Suprapubic skin (tissue), 4 donors: Measurements from ENCODE around the gene CHN2. TPM values are rescaled to one million over a fixed set of nuclear protein-coding genes. Genes with fewer than 3 reads are reported as not detected.

Experiments
- DNase-seq, 2 donors: peaks; one replicate each; pipeline ENCODE4 v3.0.0-alpha.2; 2019; ENCODE audit warnings: low spot score in 2 of 2
- H3K27ac ChIP-seq: fragments of 200-600 bp; sonication (generic); one replicate; pipeline ENCODE4 v1.5.1; 2019
- H3K27me3 ChIP-seq: fragments of 200-600 bp; sonication (generic); one replicate; pipeline ENCODE4 v1.5.1; 2019
- H3K36me3 ChIP-seq: fragments of 200-600 bp; sonication (generic); one replicate; pipeline ENCODE4 v1.5.1; 2019
- H3K4me1 ChIP-seq: fragments of 200-600 bp; sonication (generic); one replicate; pipeline ENCODE4 v1.5.1; 2019
- H3K4me3 ChIP-seq: fragments of 200-600 bp; sonication (generic); one replicate; pipeline ENCODE4 v1.5.1; 2019; ENCODE audit warnings: mild to moderate bottlenecking
- H3K9me3 ChIP-seq: fragments of 200-600 bp; sonication (generic); one replicate; pipeline ENCODE4 v1.5.1; 2019
- CTCF ChIP-seq, 2 donors: fragments of 200-600 bp in 1 of 2; fragments of 450-650 bp in 1 of 2; sonication (generic) in 1 of 2; IDR thresholded peaks; one replicate each; pipeline ENCODE4 v1.5.1; 2016 to 2019; ENCODE audit warnings: antibody characterized with exemption in 2 of 2, mild to moderate bottlenecking in 1 of 2, moderate library complexity in 1 of 2
- EP300 ChIP-seq: sonication (generic); formaldehyde crosslinking; IDR thresholded peaks from one replicate; pipeline ENCODE4 v1.6.1; 2017; ENCODE audit warnings: antibody characterized with exemption
- POLR2A ChIP-seq, 2 donors: fragments of 450-650 bp; IDR thresholded peaks; one replicate each; pipeline ENCODE4 v1.6.1; 2017; ENCODE audit warnings: antibody characterized with exemption in 2 of 2, mild to moderate bottlenecking in 2 of 2, moderate library complexity in 2 of 2
- POLR2AphosphoS5 ChIP-seq, 3 donors: sonication (generic); formaldehyde crosslinking; IDR thresholded peaks; one replicate each; pipeline ENCODE4 v1.6.1; 2017; ENCODE audit warnings: antibody characterized with exemption in 3 of 3
- WGBS: methylation state at CpG from one replicate; pipeline ENCODE4 v1.1.5; 2018; 5-methylcytosine and 5-hydroxymethylcytosine counted together
- total RNA-seq, 4 donors: library from RNA; depleted of rRNA; stranded (reverse); fragments of >200 nt; gene quantifications; one replicate each; pipeline ENCODE4 v1.1.0, GENCODE V29; 2016

Gene CHN2
- total RNA-seq, 4 donors from 2014 or later: 3.3 to 9.6 (median 6.2) TPM

- H3K27ac ChIP-seq: no peak overlapping the region
- H3K4me1 ChIP-seq: no peaks in the 10 kb centered on the region
- no peak for TF ChIP-seq EP300
- no peak for TF ChIP-seq CTCF (IDR thresholded peaks at IDR 0.05)
- no peak for TF ChIP-seq POLR2AphosphoS5 (IDR thresholded peaks at IDR 0.05)
- no peak for TF ChIP-seq POLR2A (IDR thresholded peaks at IDR 0.05)
- no peaks in the 10 kb centered on the region for H3K27me3 ChIP-seq
- no peaks in the 10 kb centered on the region for H3K36me3 ChIP-seq
- no peak for DNase-seq
- H3K4me3 ChIP-seq: no peak overlapping the region
- H3K9me3 ChIP-seq: no peaks in the 10 kb centered on the region
Observed at GRCh38 chr7:29310625-29311024, 116.0 kb downstream of the CHN2 start.

GRCh38 chr7:29311314-29311713 lies 116.7 kb downstream of the CHN2 start:
- H3K36me3 ChIP-seq: no peaks in the 10 kb centered on the region
- H3K27ac ChIP-seq: no peak overlapping the region
- no peaks in the 10 kb centered on the region for H3K9me3 ChIP-seq
- H3K4me3 ChIP-seq: no peak overlapping the region
- TF ChIP-seq EP300 (no peak), CTCF (IDR thresholded peaks at IDR 0.05) (no peak)
- no peaks in the 10 kb centered on the region for H3K27me3 ChIP-seq
- WGBS: 98% methylated on average over 3 of the region's 3 CpGs
- no peak for DNase-seq
- no peaks in the 10 kb centered on the region for H3K4me1 ChIP-seq

GRCh38 chr7:29314148-29314547 lies 119.6 kb downstream of the CHN2 start:
- Histone ChIP-seq H3K4me1 (no peaks in the 10 kb centered on the region), H3K4me3 (no peak overlapping the region), H3K27me3 (no peaks in the 10 kb centered on the region), H3K27ac (no peak overlapping the region), H3K9me3 (no peaks in the 10 kb centered on the region), H3K36me3 (no peaks in the 10 kb centered on the region)
- no peak for DNase-seq
- no peak for TF ChIP-seq EP300
- WGBS: 82% methylated on average over 1 of the region's 1 CpG

- Histone ChIP-seq H3K36me3 (no peaks in the 10 kb centered on the region), H3K4me1 (peaks cover 8% of the 10 kb centered on the region), H3K27me3 (no peaks in the 10 kb centered on the region), H3K9me3 (no peaks in the 10 kb centered on the region), H3K27ac (no peak overlapping the region), H3K4me3 (no peak overlapping the region)
- DNase-seq: no peak
- 74% methylated on average over 3 of the region's 3 CpGs for WGBS
- TF ChIP-seq EP300: no peak
Observed at GRCh38 chr7:29315122-29315891, 120.7 kb downstream of the CHN2 start.

- Histone ChIP-seq H3K27me3 (no peaks in the 10 kb centered on the region), H3K4me3 (no peak overlapping the region), H3K27ac (no peak overlapping the region), H3K36me3 (no peaks in the 10 kb centered on the region), H3K9me3 (no peaks in the 10 kb centered on the region), H3K4me1 (peaks cover 8% of the 10 kb centered on the region)
- TF ChIP-seq EP300: no peak
- TF ChIP-seq CTCF (IDR thresholded peaks at IDR 0.05): no peak
- no peak for TF ChIP-seq POLR2A (IDR thresholded peaks at IDR 0.05)
- no peak for TF ChIP-seq POLR2AphosphoS5 (IDR thresholded peaks at IDR 0.05)
- no peak for DNase-seq
- WGBS: 94% methylated on average over 2 of the region's 2 CpGs
Observed at GRCh38 chr7:29315892-29316270, 121.3 kb downstream of the CHN2 start.

- H3K36me3 ChIP-seq: no peaks in the 10 kb centered on the region
- TF ChIP-seq CTCF (IDR thresholded peaks at IDR 0.05) (no peak), EP300 (no peak), POLR2AphosphoS5 (IDR thresholded peaks at IDR 0.05) (no peak), POLR2A (IDR thresholded peaks at IDR 0.05) (no peak)
- no peak for DNase-seq
- H3K4me1 ChIP-seq: peaks cover 8% of the 10 kb centered on the region
- no peaks in the 10 kb centered on the region for H3K9me3 ChIP-seq
- no peak overlapping the region for H3K4me3 ChIP-seq
- H3K27me3 ChIP-seq: no peaks in the 10 kb centered on the region
- no peak overlapping the region for H3K27ac ChIP-seq
- 81% methylated on average over 3 of the region's 3 CpGs for WGBS
Observed at GRCh38 chr7:29316926-29317325, 122.4 kb downstream of the CHN2 start.
